22Rv1 (cell line): Measurements from ENCODE around the gene NRSN1.

ENCODE experiments used
- H3K27ac ChIP-seq: fragments of 450-650 bp; 2 replicates; pipeline ENCODE4 v1.5.1; 2017
- CTCF ChIP-seq: fragments of 450-650 bp; IDR thresholded peaks from 2 replicates; pipeline ENCODE4 v1.5.1; 2017; ENCODE audit warnings: mild to moderate bottlenecking
- ZFX ChIP-seq: fragments of 450-650 bp; IDR thresholded peaks from 2 replicates; pipeline ENCODE4 v1.6.1; 2017; ENCODE audit warnings: antibody characterized with exemption, borderline replicate concordance

Gene NRSN1

DNA sequence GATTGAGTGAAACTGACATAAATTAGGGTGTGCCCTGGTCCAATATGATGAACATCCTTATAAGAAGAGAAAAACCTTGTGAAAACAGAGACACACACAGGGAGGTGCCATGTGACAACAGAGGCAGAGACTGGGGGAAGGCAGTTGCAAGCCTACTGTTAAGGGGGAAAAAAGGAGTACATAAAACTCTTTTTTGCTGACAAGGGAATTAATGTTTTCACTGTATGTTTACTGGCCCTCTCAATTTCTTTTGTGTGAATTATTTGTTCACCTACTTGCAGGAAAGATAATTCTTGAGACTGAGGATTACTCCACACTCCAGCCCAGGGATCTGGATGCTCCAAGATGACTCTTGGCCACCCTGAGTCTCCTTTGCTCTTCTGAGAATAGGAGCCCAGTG is 12.1 kb upstream of the NRSN1 start:
- TF ChIP-seq ZFX, result no peak
- no peak for TF ChIP-seq CTCF
- H3K27ac ChIP-seq, result no peak overlapping the region

DNA sequence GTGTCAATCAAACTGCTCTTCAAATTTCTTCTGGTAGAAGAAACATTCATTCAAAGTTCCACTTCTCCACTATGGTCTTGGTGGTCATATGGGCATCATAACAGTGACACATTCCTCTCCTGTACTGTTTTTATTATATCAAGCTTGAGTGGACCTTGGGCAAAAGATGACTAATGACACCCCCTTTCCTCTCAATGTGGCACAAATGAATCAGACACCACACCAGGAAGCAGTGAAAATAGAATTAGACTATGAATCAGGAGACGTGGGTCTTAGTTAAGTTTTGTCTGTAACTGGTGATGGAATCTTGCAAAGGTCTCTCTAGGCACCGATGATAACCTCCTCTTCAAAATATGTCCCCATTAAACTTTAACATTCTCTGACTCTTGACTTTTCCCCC is 9.0 kb upstream of the NRSN1 start:
- TF ChIP-seq CTCF, result no peak
- no peak for TF ChIP-seq ZFX
- no peak overlapping the region for H3K27ac ChIP-seq

GRCh38 chr6:24122139-24122538 is 3.9 kb upstream of the NRSN1 start:
- no peak overlapping the region for H3K27ac ChIP-seq
- TF ChIP-seq ZFX (no peak), CTCF (no peak)

GRCh38 chr6:24126586-24127192 is 674 bp downstream of the NRSN1 start:
- H3K27ac ChIP-seq, result no peak overlapping the region
- TF ChIP-seq CTCF (no peak), ZFX (no peak)

DNA sequence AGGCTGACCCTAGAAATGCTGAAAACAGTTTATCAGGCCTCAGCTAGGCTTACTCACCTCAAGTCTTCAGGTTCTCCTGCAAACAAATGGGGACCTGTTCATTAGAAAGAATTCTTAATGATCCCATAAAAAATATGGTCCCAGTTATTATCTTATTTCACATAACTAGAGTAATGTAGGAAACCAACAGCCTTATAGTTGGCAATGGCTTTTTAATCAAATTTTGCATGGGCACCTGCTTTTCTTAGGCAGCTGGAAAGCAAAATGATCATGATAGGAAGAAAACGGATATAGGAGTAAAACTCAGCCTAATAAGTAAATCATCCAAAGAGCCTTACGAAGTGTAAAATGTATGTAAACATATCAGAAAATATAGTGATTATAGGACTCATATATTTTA is 1.3 kb downstream of the NRSN1 start:
- TF ChIP-seq ZFX (no peak), CTCF (no peak)

GRCh38 chr6:24131751-24132150 is 5.7 kb downstream of the NRSN1 start:
- TF ChIP-seq ZFX (no peak), CTCF (no peak)
- H3K27ac ChIP-seq, result no peak overlapping the region

More for the DNA sequence above, 1.3 kb downstream of the NRSN1 start:
- no peak overlapping the region for H3K27ac ChIP-seq

DNA sequence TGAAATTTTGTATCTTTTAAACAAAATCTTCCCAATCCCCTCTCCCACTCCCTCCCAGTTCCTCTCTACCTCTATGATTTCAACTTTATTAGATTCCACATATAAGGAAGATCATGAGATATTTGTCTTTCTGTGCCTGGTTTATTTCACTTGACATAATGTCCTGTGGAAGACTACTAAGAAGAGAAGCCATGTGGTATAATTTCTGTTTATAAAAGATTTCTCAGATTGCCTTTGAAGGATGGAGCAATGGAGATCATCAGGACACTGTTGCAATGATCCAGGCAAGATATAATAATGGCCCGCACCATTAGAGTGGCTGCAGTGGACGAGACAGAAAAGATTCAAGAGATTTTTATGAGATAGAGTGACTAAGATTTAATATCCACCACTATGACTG is 13.1 kb downstream of the NRSN1 start:
- H3K27ac ChIP-seq, result no peak overlapping the region
- no peak for TF ChIP-seq ZFX
- TF ChIP-seq CTCF, result no peak
